GM19193 (cell line): ENCODE measurements around the gene MTMR10.

Experiments used
- POLR2A ChIP-seq: IDR thresholded peaks from 4 replicates; pipeline ENCODE4 v1.6.1; 2011; ENCODE audit not compliant: insufficient read depth, insufficient read length; ENCODE audit errors: extremely low read depth

MTMR10 gene

DNA sequence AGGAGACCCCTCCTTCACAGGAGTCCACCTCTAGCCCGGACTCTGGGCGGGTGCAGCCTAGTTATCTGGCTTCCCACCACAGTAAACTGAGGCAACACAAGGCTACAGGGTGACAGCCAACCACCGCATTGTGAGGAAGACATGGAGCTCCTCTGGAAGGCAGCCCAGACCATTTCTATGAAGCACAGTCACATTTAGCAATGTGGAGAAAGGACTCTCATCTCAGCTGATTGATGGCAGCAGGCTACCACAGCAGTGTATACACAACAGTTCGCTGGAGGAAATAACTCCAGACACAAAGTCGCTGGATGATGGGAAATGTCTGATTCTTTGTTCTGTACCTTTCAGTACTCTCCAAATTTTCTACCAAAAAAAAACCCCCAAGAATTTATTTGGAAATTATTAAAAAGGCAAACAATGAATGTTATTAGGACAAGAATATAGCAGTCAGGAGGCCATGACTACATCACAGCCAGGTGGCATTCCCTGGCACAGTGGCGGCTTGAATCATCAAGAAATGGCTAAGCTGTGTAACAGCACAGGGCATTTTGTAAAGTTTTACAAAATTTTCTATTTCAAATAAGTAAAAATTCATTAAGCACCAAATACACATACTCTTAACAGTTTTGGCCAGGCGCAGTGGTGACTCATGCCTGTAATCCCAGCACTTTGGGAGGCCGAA is 47.6 kb downstream of the MTMR10 start:
- TF ChIP-seq POLR2A, result no peak

DNA sequence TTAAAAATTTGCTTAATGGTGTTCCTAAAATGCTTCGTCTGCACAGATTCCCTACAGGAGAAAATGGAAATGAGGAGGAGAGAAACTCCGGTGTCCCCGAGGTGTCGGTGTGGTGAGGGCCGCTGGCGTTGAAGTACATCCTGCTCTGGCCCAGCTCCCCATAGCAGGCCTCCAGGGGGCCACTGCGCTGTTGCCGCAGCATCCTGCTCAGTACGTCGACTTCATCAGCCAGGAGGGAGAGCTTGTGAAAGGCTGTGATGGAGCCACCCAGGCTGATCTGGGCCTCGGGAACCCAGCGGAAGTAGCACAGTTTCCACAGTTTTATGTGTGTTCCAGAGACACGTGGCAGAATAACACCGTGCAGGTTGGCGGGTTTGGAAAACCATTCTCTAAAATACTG is 49.9 kb downstream of the MTMR10 start:
- no peak for TF ChIP-seq POLR2A

DNA sequence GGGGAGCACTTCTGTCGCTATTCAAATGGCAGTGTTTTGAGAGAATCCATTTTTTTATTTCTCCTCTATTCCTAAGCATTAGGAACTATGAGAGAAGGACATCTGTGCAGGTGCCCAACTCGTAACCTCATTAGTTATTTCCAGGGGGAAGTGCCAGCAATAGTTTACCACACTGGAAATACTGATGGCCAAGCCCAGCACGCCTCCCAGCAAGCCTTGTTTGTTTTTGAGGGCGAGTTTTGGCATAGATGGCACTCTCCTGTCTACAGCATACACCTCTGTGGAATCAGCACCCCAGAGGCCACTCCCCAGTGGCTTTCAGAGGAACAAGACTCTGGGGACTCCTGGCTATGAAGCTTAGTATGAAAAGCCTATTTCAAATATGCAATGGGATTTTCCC is 51.1 kb downstream of the MTMR10 start:
- no peak for TF ChIP-seq POLR2A

DNA sequence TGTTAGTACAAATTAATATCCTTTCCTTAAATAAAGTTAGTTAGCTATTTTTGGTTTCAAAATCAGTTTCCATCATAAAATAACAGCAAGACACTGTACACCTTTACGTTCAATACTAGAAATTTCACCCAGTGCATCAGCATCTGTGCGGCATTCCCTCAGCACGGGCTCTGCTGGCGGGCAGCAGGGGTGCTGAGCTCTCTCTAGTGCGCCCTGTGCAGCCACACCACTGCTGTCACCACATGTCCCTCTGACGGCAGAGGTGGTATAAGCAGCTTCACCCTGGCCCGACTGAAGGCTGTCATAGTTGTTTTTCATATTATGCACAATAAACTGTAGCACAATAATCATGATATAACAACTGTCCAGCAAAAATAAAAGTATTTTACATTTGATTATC is 52.3 kb downstream of the MTMR10 start:
- no peak for TF ChIP-seq POLR2A

DNA sequence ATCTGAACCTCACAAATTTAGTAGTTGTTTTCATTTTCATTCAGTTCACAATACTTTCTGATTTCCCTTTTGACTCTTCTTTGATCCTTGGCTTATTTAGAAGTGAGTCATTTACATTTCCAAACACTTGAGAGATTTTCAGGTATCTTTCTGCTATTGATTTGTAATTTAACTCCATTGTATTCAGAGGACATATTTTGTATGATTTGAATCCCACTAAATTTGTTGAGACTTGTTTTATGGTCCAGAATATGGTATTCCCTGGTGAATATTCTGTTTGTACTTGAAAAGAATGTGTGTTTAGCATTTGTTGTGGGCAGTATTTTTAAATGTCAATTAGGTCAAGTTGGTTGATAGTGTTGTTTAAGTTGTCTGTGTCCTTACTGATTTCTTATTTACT is 58.1 kb downstream of the MTMR10 start:
- TF ChIP-seq POLR2A, result no peak

DNA sequence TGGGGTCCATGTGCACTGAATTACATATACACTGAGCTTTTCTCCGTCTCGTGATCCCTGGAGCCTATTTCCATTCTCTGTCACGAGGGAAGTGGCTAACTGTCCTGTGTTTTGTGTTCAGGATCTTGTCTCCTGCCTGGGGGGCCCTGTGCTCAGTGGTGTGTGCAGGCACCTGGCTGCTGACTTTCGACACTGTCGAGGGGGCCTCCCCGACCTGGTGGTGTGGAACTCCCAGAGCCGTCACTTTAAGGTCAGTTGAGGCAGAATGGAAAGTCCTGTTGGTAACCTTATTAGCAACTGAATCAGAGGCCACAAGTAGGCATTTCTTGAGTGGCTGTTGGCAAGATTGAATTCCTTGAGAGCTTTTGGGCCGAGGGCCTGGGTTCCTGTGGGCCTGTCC is 61.0 kb downstream of the MTMR10 start:
- no peak for TF ChIP-seq POLR2A

DNA sequence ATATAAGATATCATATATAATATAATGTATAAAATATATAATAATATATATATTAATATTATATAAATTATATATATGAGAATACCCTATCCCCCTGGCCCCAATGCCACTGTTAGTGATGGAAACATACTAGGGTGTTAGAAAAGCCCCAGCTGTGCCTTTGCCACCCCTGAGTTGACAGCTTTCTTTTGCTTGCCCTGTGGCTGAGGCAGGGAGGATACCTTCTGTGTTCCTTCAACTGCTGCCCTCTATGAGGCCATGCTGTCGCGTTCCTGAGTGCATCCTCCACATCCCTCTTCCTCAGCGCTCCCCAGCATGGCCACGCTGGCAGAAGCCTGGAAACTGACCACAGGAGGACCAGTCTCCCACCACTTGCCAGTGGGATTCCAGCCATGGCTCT is 61.4 kb downstream of the MTMR10 start:
- TF ChIP-seq POLR2A, result no peak

DNA sequence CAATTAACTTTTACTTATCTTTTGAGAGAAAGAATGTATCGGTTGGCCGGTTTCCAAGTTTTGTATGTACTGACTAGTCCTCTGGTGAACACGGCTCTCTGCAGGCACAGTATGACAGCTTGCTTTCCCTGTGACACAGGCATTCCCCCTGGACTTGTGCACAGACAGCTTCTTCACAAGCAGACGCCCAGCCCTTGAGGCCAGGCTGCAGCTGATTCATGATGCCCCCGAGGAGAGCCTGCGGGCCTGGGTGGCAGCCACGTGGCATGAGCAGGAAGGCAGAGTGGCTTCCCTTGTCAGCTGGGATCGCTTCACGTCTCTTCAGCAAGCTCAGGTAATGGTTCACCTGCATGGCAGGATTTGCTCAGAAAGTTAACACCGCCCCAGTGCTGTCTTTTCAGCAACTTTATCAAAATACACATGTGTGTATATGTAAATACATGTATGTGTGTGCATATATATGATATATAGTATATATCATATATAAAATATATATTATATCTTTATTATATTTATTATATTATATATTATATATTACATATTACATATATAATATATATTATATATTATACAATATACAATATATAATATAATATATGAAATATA is 62.3 kb downstream of the MTMR10 start:
- no peak for TF ChIP-seq POLR2A

DNA sequence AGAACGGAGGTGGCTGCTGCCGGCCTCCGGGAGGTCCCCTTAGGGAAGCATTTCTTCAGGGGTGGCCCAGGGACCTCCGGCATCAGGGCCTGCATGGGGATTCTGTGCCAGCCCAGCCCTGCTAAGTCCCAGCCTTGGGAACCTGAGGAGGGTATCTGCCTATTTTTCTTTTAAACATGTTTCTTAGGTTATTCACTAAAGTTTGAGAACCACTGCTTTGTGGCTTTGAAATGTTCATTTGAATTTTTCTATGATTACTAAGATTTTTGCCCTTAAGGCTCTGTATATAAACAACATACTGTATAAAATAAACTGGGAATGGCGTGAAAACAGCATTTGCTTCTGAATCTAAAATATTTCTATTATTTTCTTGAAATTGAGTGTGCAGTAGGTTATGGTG is 63.4 kb downstream of the MTMR10 start:
- TF ChIP-seq POLR2A, result no peak

DNA sequence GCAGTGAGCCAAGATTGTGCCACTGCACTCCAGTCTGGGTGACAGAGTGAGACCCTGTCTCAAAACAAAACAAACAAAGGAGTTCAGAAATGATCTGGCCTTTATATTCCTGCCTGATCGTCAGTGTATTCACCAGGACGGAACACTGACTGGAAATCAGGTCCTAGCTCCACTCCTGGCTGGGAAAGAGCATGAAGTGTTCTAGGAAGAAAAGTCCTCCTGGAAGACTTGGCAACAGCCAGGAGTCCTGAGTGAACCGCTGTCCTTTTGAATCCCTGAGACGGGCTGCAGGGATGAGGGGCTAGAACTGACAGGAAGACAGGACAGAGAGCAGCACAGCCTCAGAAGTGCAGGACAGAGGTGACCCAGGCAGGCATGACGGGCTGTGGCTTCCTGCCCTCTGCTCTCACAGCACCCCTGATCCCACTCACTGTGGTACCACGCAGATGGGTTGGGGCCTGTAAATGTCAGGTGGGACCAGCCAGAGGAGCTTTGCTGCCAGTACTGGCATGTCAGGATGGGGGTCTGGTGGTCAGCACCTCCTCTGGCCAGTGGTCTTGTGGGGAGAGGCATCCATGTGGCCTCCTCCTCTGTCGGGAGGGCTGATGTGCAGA is 64.2 kb downstream of the MTMR10 start:
- no peak for TF ChIP-seq POLR2A

DNA sequence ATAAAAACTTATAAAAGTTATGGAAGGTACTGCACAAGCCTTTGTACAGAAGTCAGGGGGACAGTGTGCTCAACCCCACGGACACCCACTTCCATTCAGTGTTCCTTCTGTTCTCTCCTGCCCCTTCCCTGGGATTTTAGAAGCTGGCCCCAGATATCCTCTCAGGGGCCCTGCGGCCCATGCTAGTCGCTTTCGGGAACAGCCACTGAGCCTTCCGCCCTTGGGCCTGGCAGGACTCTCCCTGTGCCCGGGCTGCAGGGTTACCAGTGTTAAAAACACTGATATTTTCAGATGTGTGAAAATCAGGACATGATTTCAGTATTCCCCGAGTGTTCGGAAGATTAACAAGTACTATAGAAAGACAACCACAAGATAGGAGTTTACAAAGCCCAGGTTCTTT is 65.3 kb downstream of the MTMR10 start:
- no peak for TF ChIP-seq POLR2A

DNA sequence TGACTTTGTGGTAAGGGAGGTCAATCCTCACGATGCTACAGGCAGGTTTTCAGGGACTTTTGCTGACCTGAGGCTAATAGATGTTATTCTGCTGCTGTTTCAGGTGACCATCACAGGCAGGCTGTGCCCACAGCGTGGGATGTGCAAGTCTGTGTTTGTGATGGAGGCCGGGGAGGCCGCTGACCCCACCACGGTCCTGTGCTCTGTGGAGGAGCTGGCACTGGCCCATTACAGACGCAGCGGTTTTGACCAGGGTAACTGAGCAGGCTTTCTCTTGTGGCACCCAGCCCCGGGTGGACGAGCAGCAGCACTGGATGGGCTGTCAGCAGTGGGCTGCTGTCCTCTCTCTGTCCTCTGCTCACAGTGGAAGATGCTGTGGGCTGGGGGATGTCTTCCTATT is 65.7 kb downstream of the MTMR10 start:
- no peak for TF ChIP-seq POLR2A

DNA sequence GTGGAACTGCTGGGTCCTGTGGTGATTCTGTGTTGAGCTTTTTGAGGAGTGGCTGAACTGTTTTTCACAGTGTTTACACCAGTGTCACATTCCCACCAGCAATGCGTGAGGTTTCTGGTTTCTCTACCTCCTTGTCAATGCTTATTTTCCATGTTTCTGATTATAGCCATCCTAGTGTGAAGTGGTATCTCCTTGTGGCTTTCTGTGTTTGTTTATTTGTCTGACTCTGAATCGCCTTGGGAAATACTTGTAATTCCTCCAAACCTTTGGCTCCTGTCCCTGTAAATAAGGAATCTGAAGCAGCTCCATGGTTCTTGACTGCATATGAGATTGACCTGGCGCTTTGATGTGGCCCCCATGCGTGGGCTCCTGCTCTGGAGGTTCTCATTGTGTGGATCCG is 67.1 kb downstream of the MTMR10 start:
- TF ChIP-seq POLR2A, result no peak

DNA sequence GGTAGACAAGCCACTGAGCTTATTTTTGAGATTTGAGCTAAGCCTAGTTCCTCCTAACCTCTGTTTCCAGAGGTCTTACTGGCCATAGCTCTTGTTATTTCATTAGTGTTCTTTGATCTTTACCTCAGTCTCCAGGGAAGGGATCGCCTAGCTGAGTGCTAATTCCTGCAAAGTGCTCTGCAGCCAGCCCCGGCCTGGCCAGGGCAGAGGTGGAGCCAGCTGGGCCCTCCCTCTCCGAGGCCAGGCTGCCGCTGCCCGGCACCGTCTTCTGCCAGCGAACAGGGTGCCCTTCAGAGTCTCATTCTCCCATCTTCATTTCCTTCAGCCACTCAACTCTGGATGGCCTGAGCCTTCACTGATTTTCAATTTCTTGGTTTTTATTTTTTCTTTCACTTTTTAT is 68.0 kb downstream of the MTMR10 start:
- no peak for TF ChIP-seq POLR2A

DNA sequence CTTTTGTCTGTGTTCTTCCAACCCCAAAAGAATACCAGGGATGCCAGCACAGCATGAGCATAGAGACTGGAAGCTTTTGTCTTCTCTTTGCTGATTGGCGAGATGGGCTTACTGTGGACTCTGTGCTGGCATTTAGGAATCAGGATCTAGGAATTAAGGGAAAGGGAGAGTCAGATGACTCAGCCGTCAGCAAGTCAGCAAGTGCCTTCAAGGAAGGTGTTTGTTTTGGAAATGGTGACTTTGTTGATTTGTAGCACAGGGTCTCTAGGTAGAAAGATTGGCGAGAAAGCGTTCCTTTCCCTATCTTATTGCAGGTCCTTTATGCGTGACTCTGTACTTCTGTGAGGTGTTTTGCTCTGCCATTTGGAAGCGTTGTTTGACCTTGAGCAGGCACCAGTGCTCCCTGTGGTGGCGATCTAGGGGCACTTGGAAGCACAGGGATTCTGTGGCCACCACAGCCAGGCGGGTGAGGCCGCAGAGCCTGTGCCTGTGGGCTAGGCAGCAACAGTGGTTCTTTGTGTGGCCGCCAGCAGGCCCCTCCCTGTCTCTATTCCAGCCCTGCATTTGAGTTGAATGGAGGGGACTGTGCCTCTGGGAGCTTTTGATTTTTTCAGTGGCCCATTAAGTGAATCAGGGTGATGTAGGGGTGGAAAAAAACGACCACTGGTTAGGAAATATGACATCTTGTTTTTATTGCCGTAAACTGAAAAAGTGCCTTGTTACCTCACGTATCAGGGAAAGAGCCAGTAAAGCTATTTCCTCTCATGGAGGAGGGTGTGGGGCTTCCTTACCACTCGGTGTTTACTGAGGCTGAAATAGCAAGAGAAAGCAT is 68.7 kb downstream of the MTMR10 start:
- no peak for TF ChIP-seq POLR2A
